IMR-90 (cell line): Measurements from ENCODE around the gene ACKR2. TPM values are rescaled to one million over a fixed set of nuclear protein-coding genes. Genes with fewer than 3 reads are reported as not detected.

Experiments used
- ATAC-seq: fragments of 200-7000 bp; cut with Tn5 transposase; 2 replicates; pipeline ENCODE4 v1.9.1; 2020; ENCODE audit warnings: low read depth, mild to moderate bottlenecking, moderate library complexity
- BruUV-seq: library from RNA; stranded (reverse); fragments of 400-500 nt; replicated peaks from 2 replicates; lab custom pipeline; 2021; lab: Mats Ljungman, UMichigan
- CTCF ChIA-PET: fragments of 300-600 bp; formaldehyde crosslinking; extraction: SDS; loops from one replicate; lab custom pipeline; 2021; ENCODE audit warnings: antibody characterized with exemption; lab: Yijun Ruan, JAX
- POLR2A ChIA-PET: fragments of 300-600 bp; sonication (Branson Sonifier 250); formaldehyde crosslinking; loops from one replicate; lab custom pipeline; 2022; ENCODE audit warnings: antibody characterized with exemption; ENCODE audit not compliant: unreplicated experiment; lab: Charles Lee
- DNase-seq: peaks from one replicate; pipeline ENCODE4 v3.0.0; 2013
- H2AFZ ChIP-seq: replicated peaks from 2 replicates; pipeline ENCODE3; 2013; ENCODE audit warnings: low read length, mild to moderate bottlenecking; ENCODE audit not compliant: poor library complexity
- H2AK5ac ChIP-seq: 2 replicates; pipeline ENCODE4 v1.6.1; 2013; ENCODE audit warnings: low read depth, low read length, inconsistent platforms
- H2AK9ac ChIP-seq: replicated peaks from 2 replicates; pipeline ENCODE3; 2013; ENCODE audit warnings: mild to moderate bottlenecking, low read depth, low read length, moderate library complexity; ENCODE audit not compliant: poor library complexity
- H2BK120ac ChIP-seq: 2 replicates; pipeline ENCODE4 v1.6.1; 2013; ENCODE audit warnings: low read depth, low read length, inconsistent platforms
- H2BK15ac ChIP-seq: 3 replicates; pipeline ENCODE4 v1.6.1; 2013; ENCODE audit warnings: low read depth, low read length, inconsistent platforms
- H2BK20ac ChIP-seq: 2 replicates; pipeline ENCODE4 v1.6.1; 2013; ENCODE audit warnings: low read depth, mild to moderate bottlenecking, inconsistent platforms, low read length, moderate library complexity
- H2BK5ac ChIP-seq: 2 replicates; pipeline ENCODE4 v1.6.1; 2013; ENCODE audit warnings: mild to moderate bottlenecking, low read depth, low read length, inconsistent platforms; ENCODE audit not compliant: poor library complexity, severe bottlenecking
- H3K14ac ChIP-seq: replicated peaks from 2 replicates; pipeline ENCODE4 v1.6.1; 2013; ENCODE audit warnings: low read depth, low read length, inconsistent platforms
- H3K18ac ChIP-seq: 2 replicates; pipeline ENCODE4 v1.6.1; 2013; ENCODE audit warnings: low read depth, low read length, control low read depth
- H3K23ac ChIP-seq: 2 replicates; pipeline ENCODE4 v1.6.1; 2013; ENCODE audit warnings: low read depth, low read length, inconsistent platforms
- H3K27ac ChIP-seq: 2 replicates; pipeline ENCODE4 v1.5.1; 2013; ENCODE audit warnings: mild to moderate bottlenecking, control low read depth, low read length; ENCODE audit not compliant: insufficient read depth
- H3K27me3 ChIP-seq: 2 replicates; pipeline ENCODE4 v1.6.1; 2013; ENCODE audit warnings: low read length; ENCODE audit not compliant: control insufficient read depth, insufficient read depth
- H3K36me3 ChIP-seq: 2 replicates; pipeline ENCODE4 v1.6.1; 2013; ENCODE audit warnings: low read length, mixed read lengths; ENCODE audit not compliant: control insufficient read depth, insufficient read depth
- H3K4ac ChIP-seq: 2 replicates; pipeline ENCODE4 v1.6.1; 2013; ENCODE audit warnings: low read depth, low read length, inconsistent platforms
- H3K4me1 ChIP-seq: 2 replicates; pipeline ENCODE4 v1.6.1; 2013; ENCODE audit warnings: low read length, mixed read lengths; ENCODE audit not compliant: control insufficient read depth, insufficient read depth
- H3K4me2 ChIP-seq: 2 replicates; pipeline ENCODE4 v1.6.1; 2013; ENCODE audit warnings: low read depth, mild to moderate bottlenecking, control low read depth, low read length, moderate library complexity
- H3K4me3 ChIP-seq: 2 replicates; pipeline ENCODE4 v1.5.1; 2013; ENCODE audit warnings: low read depth, mild to moderate bottlenecking, control low read depth, low read length, moderate library complexity; ENCODE audit not compliant: insufficient read depth
- H3K56ac ChIP-seq: 2 replicates; pipeline ENCODE4 v1.6.1; 2013; ENCODE audit warnings: low read length, inconsistent platforms; ENCODE audit not compliant: insufficient read depth; ENCODE audit errors: extremely low read depth
- H3K79me1 ChIP-seq, 2 experiments: 2 replicates each; pipeline ENCODE4 v1.6.1; 2013; ENCODE audit warnings: low read length in 2 of 2, inconsistent platforms in 1 of 2, low read depth in 1 of 2
- H3K9ac ChIP-seq: 2 replicates; pipeline ENCODE4 v1.6.1; 2013; ENCODE audit warnings: low read depth, low read length, control low read depth
- H3K9me1 ChIP-seq: 2 replicates; pipeline ENCODE4 v1.6.1; 2013; ENCODE audit warnings: low read length, inconsistent platforms; ENCODE audit not compliant: insufficient read depth
- H3K9me3 ChIP-seq: 2 replicates; pipeline ENCODE4 v1.6.1; 2013; ENCODE audit warnings: low read length; ENCODE audit not compliant: control insufficient read depth, insufficient read depth
- H4K20me1 ChIP-seq: 2 replicates; pipeline ENCODE4 v1.6.1; 2013; ENCODE audit warnings: low read length, inconsistent platforms; ENCODE audit not compliant: insufficient read depth
- H4K5ac ChIP-seq: 2 replicates; pipeline ENCODE4 v1.6.1; 2013; ENCODE audit warnings: mild to moderate bottlenecking, low read depth, low read length, control low read depth
- H4K8ac ChIP-seq, 2 experiments: 2 replicates each; pipeline ENCODE4 v1.6.1; 2013; ENCODE audit warnings: low read depth in 2 of 2, low read length in 2 of 2, control low read depth in 1 of 2, inconsistent platforms in 1 of 2
- H4K91ac ChIP-seq: 2 replicates; pipeline ENCODE4 v1.6.1; 2013; ENCODE audit warnings: low read depth, low read length, inconsistent platforms; ENCODE audit not compliant: insufficient read depth
- CEBPB ChIP-seq: IDR thresholded peaks from 2 replicates; pipeline ENCODE4 v1.6.1; 2012; ENCODE audit warnings: low read depth, low read length, improper control_type of control experiment
- CTCF ChIP-seq: conservative IDR thresholded peaks from 2 replicates; pipeline ENCODE4 v1.5.1; 2012; ENCODE audit warnings: mild to moderate bottlenecking, low read depth, low read length, improper control_type of control experiment
- ELK1 ChIP-seq: fragments of 150-350 bp; IDR thresholded peaks from 2 replicates; pipeline ENCODE4 v1.6.1; 2016; ENCODE audit warnings: low read depth, mild to moderate bottlenecking, low read length, moderate library complexity, borderline replicate concordance
- FOS ChIP-seq: fragments of 150-350 bp; IDR thresholded peaks from 2 replicates; pipeline ENCODE4 v1.6.1; 2016; ENCODE audit warnings: low read depth, low read length
- MAFK ChIP-seq: IDR thresholded peaks from 2 replicates; pipeline ENCODE4 v1.6.1; 2012; ENCODE audit warnings: low read depth, low read length, improper control_type of control experiment
- MAZ ChIP-seq: IDR thresholded peaks from 2 replicates; pipeline ENCODE4 v1.6.1; 2012; ENCODE audit warnings: low read depth, mild to moderate bottlenecking, low read length, improper control_type of control experiment, moderate library complexity, borderline replicate concordance
- MXI1 ChIP-seq: IDR thresholded peaks from 2 replicates; pipeline ENCODE4 v1.6.1; 2012; ENCODE audit warnings: low read depth, mild to moderate bottlenecking, low read length, moderate library complexity, borderline replicate concordance
- NFE2L2 ChIP-seq: fragments of 150-350 bp; IDR thresholded peaks from 2 replicates; pipeline ENCODE4 v1.6.1; 2016; ENCODE audit warnings: low read depth, mild to moderate bottlenecking, low read length
- POLR2A ChIP-seq: IDR thresholded peaks from 2 replicates; pipeline ENCODE4 v1.6.1; 2012; ENCODE audit warnings: mild to moderate bottlenecking, low read depth, low read length
- RAD21 ChIP-seq: IDR thresholded peaks from 2 replicates; pipeline ENCODE4 v1.6.1; 2012; ENCODE audit warnings: low read length, improper control_type of control experiment
- RCOR1 ChIP-seq: IDR thresholded peaks from 2 replicates; pipeline ENCODE4 v1.6.1; 2012; ENCODE audit warnings: mild to moderate bottlenecking, low read length, improper control_type of control experiment; ENCODE audit not compliant: insufficient replicate concordance
- RFX5 ChIP-seq: IDR thresholded peaks from 2 replicates; pipeline ENCODE4 v1.8.0; 2012; ENCODE audit warnings: low read depth, mild to moderate bottlenecking, low read length, moderate library complexity
- USF2 ChIP-seq: fragments of 150-350 bp; IDR thresholded peaks from 2 replicates; pipeline ENCODE4 v1.6.1; 2017; ENCODE audit warnings: mild to moderate bottlenecking, antibody characterized with exemption, low read length, low read depth
- WGBS, 2 experiments: methylation state at CpG; one replicate each; pipeline versions ENCODE4 v1.1.5 to v1.1.7; 2013; ENCODE audit warnings: missing lambda C conversion rate in 2 of 2; ENCODE audit not compliant: insufficient read length in 1 of 2; ENCODE audit errors: extremely low coverage in 2 of 2; 5-methylcytosine and 5-hydroxymethylcytosine counted together
- dilution Hi-C: fragments of 300-500 bp; cut with HindIII; formaldehyde crosslinking; loops from one replicate; pipeline ENCODE4 v1.14.3; 2018; ENCODE audit warnings: low sequenced_read_pairs; ENCODE audit not compliant: unreplicated experiment
- in situ Hi-C: fragments of 300-500 bp; cut with MboI; formaldehyde crosslinking; loops from 3 replicates; pipeline ENCODE4 v1.14.3; 2019; ENCODE audit warnings: low sequenced_read_pairs, inconsistent platforms, mixed read lengths
- intact Hi-C: fragments of 100-400 bp; cut with micrococcal nuclease; formaldehyde crosslinking; loops from 2 replicates; pipeline ENCODE4 v1.10.0; 2022
- polyA plus RNA-seq, 3 experiments: library from polyadenylated mRNA; depleted of rRNA; stranded (reverse); fragments of >200 nt; gene quantifications; 2 replicates each; pipeline ENCODE4 v1.2.3, GENCODE V29; 2012; ENCODE audit warnings: low replicate concordance in 1 of 3
- total RNA-seq: library from RNA; depleted of rRNA; stranded (reverse); fragments of >200 nt; gene quantifications from 2 replicates; pipeline ENCODE4 v1.2.3, GENCODE V29; 2012

Gene ACKR2
- total and polyA plus RNA-seq, 2 of the 4 experiments (the other 2 are of a cell fraction) = 0.10 TPM; not detected in 1

GRCh38 chr3:42841332-42841731 is 32.1 kb downstream of the ACKR2 start:
- WGBS, 2 experiments = no CpG with 5 or more reads among the region's 1 CpG
- Histone ChIP-seq H3K14ac (no peak overlapping the region), H3K9ac (no peak overlapping the region), H3K79me1 (no peaks in the 10 kb centered on the region), H3K4me3 (no peak overlapping the region), H2AK5ac (no peak overlapping the region), H3K4me2 (no peak overlapping the region), H3K56ac (no peak overlapping the region), H3K23ac (no peak overlapping the region), H2BK15ac (no peak overlapping the region), H3K27ac (no peak overlapping the region), H4K5ac (no peak overlapping the region), H3K9me1 (no peaks in the 10 kb centered on the region), H3K4ac (no peak overlapping the region), H4K20me1 (no peaks in the 10 kb centered on the region), H3K27me3 (peaks cover 40% of the 10 kb centered on the region), H4K8ac (no peak overlapping the region), H2BK120ac (no peak overlapping the region), H3K9me3 (no peaks in the 10 kb centered on the region), H2AFZ (no peak overlapping the region), H3K4me1 (no peaks in the 10 kb centered on the region), H2BK20ac (no peak overlapping the region), H3K36me3 (no peaks in the 10 kb centered on the region), H3K18ac (no peak overlapping the region), H4K91ac (no peak overlapping the region), H2AK9ac (no peak overlapping the region), H2BK5ac (no peak overlapping the region)
- DNase-seq (no peak), ATAC-seq (no peak)
- no TSS peak for BruUV-seq
- intact Hi-C loops = no loop called here
- in situ Hi-C loops = no loop called here
- TF ChIP-seq RCOR1 (no peak), MXI1 (no peak), MAZ (no peak), POLR2A (no peak), FOS (no peak), NFE2L2 (no peak), MAFK (no peak), RAD21 (no peak), RFX5 (no peak), ELK1 (no peak), USF2 (no peak), CTCF (no peak), CEBPB (no peak)
- CTCF ChIA-PET = no interaction called here
- POLR2A ChIA-PET = no interaction called here
- dilution Hi-C loops = no loop called here
